ENCODE measurements around the gene RCCD1.

- no peak for TF ChIP-seq CTCF (IDR thresholded peaks at IDR 0.05)
- no peak for TF ChIP-seq EP300 (IDR thresholded peaks at IDR 0.05)
- TF ChIP-seq POLR2AphosphoS5 (IDR thresholded peaks at IDR 0.05): no peak
- TF ChIP-seq POLR2A (IDR thresholded peaks at IDR 0.05): no peak
Observed at GRCh38 chr15:90950676-90951075, 4.0 kb upstream of the RCCD1 start.

All from suprapubic skin (tissue), 4 donors.